Central memory CD8-positive, alpha-beta T cell (primary cell): ENCODE data around the gene SLC6A19.

Experiments
- ATAC-seq: fragments of 150-1000 bp; cut with Tn5 transposase; replicated peaks from 2 replicates; pipeline ENCODE4 v1.10.0; 2022; ENCODE audit warnings: mild to moderate bottlenecking, moderate FRiP score, moderate number of reproducible peaks; ENCODE audit not compliant: poor library complexity, severe bottlenecking; ENCODE audit errors: extremely low read depth
- DNase-seq, 2 donors: peaks; one replicate each; pipeline ENCODE4 v3.0.0; 2021; ENCODE audit warnings: low spot score in 2 of 2
- H3K27ac Mint-ChIP-seq: one replicate; pipeline ENCODE4 v1.8.0; 2022; ENCODE audit warnings: low read depth, mild to moderate bottlenecking, moderate library complexity, mixed read lengths
- H3K27me3 Mint-ChIP-seq: one replicate; pipeline ENCODE4 v1.8.0; 2022; ENCODE audit warnings: mixed read lengths
- H3K36me3 Mint-ChIP-seq: one replicate; pipeline ENCODE4 v1.8.0; 2022; ENCODE audit warnings: mild to moderate bottlenecking, moderate library complexity, mixed read lengths; ENCODE audit not compliant: insufficient read depth
- H3K4me1 Mint-ChIP-seq: one replicate; pipeline ENCODE4 v1.8.0; 2022; ENCODE audit warnings: mixed read lengths
- H3K4me3 Mint-ChIP-seq: one replicate; pipeline ENCODE4 v1.8.0; 2022; ENCODE audit warnings: mild to moderate bottlenecking, moderate library complexity, mixed read lengths
- H3K9me3 Mint-ChIP-seq: one replicate; pipeline ENCODE4 v1.8.0; 2022; ENCODE audit warnings: mixed read lengths

SLC6A19 gene

DNA sequence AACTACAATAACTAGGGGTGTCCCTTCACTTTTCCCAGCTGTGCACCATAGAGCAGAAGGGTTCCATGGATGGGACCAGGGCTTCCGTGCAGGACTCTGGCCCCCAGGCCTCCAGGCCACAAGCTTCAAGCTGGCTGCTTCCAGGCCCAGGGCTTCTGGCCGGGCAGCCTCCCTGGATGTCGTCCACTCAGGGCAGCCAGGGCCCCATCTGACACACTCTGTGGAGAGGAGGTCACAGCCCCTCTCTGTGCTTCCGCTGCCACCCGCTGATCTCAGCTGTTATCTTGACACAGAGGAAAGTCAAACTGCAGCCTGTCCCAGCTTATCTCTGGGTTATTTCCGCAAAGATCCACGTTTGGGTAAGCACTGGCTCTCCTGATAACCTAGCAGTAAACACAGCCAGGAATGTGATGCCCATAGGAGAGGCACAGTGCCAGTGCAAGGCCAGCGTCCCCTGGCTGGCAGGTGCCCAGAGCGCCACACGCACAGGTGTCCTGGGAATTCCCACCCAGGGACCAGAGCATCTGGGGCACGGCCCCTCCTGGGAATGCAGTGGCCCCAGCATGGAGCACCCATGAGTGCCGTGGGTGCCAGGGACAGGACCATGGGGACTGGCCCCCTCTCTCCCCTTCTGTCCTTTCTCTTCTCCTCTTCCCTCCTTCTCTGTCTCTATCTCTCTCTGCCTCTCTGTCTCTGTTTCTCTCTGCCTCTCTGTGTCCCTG lies 15.6 kb upstream of the SLC6A19 start:
- no peak for DNase-seq
- H3K36me3 Mint-ChIP-seq, result no peaks in the 10 kb centered on the region
- H3K9me3 Mint-ChIP-seq, result no peaks in the 10 kb centered on the region
- H3K4me3 Mint-ChIP-seq, result no peak overlapping the region
- H3K27me3 Mint-ChIP-seq, result peaks cover 29% of the 10 kb centered on the region
- no peak for ATAC-seq
- no peak overlapping the region for H3K27ac Mint-ChIP-seq
- peaks cover 3% of the 10 kb centered on the region for H3K4me1 Mint-ChIP-seq

GRCh38 chr5:1186351-1187233 lies 14.8 kb upstream of the SLC6A19 start:
- ATAC-seq (no peak), DNase-seq (no peak)
- no peaks in the 10 kb centered on the region for H3K36me3 Mint-ChIP-seq
- H3K9me3 Mint-ChIP-seq, result no peaks in the 10 kb centered on the region
- no peak overlapping the region for H3K27ac Mint-ChIP-seq
- peaks cover 5% of the 10 kb centered on the region for H3K4me1 Mint-ChIP-seq
- peaks cover 34% of the 10 kb centered on the region for H3K27me3 Mint-ChIP-seq
- no peak overlapping the region for H3K4me3 Mint-ChIP-seq

DNA sequence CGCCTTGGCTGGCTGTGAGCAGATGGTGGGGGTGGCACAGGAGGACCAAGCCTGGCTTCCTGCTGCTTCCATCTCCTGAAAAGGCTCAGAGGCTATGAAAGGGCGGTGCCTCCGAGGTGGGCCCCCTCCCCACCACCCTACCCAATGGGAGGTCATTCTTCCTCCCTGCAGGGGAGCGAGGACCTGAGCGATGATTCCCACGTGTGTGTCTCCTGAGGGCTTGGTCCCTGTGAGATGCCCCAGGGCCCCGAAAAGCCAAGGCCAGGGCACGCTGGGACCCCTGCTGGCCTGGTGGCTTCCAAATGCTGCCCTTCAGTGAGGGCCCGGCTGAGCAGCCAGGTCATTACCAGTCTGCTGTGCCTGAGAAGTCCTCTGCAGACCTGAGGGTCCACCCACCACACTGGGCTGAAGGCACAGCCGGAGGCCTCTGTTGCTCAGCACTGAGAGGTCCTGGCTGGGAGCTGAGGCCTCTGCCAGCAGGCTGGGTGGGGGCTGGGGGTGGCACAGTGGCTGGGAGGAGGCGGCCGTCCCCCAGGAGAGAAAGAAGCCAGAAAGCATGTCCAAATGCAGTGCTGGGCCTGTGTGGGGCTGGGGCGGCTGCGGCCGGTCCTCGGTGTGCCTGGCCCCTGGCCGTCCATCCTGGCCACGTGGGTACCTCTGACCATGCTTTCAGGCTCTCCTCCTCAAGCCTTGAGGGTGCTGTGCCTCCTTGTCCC lies 14.0 kb upstream of the SLC6A19 start:
- peaks cover 5% of the 10 kb centered on the region for H3K4me1 Mint-ChIP-seq
- no peak overlapping the region for H3K4me3 Mint-ChIP-seq
- peaks cover 34% of the 10 kb centered on the region for H3K27me3 Mint-ChIP-seq
- H3K9me3 Mint-ChIP-seq, result no peaks in the 10 kb centered on the region
- ATAC-seq, result no peak
- H3K36me3 Mint-ChIP-seq, result no peaks in the 10 kb centered on the region
- no peak overlapping the region for H3K27ac Mint-ChIP-seq
- DNase-seq, result no peak

- Mint-ChIP-seq H3K27ac (no peak overlapping the region), H3K36me3 (no peaks in the 10 kb centered on the region), H3K4me3 (no peak overlapping the region), H3K27me3 (peaks cover 38% of the 10 kb centered on the region), H3K9me3 (no peaks in the 10 kb centered on the region), H3K4me1 (peaks cover 5% of the 10 kb centered on the region)
- no peak for DNase-seq
- no peak for ATAC-seq
These were observed 13.5 kb upstream of the SLC6A19 start for GRCh38 chr5:1187950-1188334.

DNA sequence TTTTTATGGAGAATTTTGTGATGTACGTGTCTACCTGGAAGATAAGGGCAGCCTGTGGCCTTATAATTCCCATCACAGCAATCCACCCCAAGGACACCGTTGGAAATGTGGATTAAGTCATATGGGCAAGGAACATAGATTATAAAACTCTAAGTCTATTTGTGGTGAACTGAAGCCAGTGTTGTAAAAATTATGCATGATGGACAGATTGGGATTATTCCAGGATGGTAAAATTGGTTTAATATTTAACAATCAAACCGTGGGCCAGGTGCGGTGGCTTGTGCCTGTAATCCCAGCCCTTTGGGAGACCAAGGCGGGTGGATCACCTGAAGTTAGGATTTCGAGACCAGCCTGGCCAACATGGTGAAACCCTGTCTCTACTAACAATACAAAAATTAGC lies 12.9 kb upstream of the SLC6A19 start:
- Mint-ChIP-seq H3K27ac (no peak overlapping the region), H3K4me1 (peaks cover 5% of the 10 kb centered on the region), H3K36me3 (no peaks in the 10 kb centered on the region), H3K9me3 (no peaks in the 10 kb centered on the region), H3K27me3 (peaks cover 42% of the 10 kb centered on the region), H3K4me3 (no peak overlapping the region)
- no peak for DNase-seq
- no peak for ATAC-seq

DNA sequence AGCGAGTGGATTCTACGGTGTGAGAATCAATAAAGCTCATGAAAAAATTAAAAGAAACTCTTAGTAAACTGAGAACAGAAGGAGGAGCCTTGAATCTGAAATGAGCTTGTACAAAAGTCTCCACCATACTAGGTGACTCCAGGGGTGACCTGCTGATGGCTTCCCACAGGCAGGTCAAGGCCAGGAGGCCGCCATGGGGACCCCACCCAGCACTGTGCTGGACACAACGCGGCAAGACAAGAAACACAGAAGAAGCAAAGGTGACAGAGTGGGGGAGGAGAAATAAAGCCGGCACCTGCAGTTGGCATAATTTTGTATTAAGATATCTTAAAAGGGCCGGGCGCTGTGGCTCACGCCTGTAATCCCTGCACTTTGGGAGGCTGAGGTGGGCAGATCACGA lies 12.1 kb upstream of the SLC6A19 start:
- DNase-seq (no peak), ATAC-seq (no peak)
- Mint-ChIP-seq H3K27me3 (peaks cover 42% of the 10 kb centered on the region), H3K9me3 (no peaks in the 10 kb centered on the region), H3K36me3 (no peaks in the 10 kb centered on the region), H3K4me1 (peaks cover 5% of the 10 kb centered on the region), H3K4me3 (no peak overlapping the region), H3K27ac (no peak overlapping the region)

- Mint-ChIP-seq H3K9me3 (no peaks in the 10 kb centered on the region), H3K4me3 (no peak overlapping the region), H3K27ac (no peak overlapping the region), H3K36me3 (no peaks in the 10 kb centered on the region), H3K27me3 (peaks cover 42% of the 10 kb centered on the region), H3K4me1 (peaks cover 5% of the 10 kb centered on the region)
- no peak for DNase-seq
- no peak for ATAC-seq
These were observed 11.1 kb upstream of the SLC6A19 start for GRCh38 chr5:1190278-1190677.

- Mint-ChIP-seq H3K9me3 (no peaks in the 10 kb centered on the region), H3K4me3 (no peak overlapping the region), H3K27me3 (peaks cover 42% of the 10 kb centered on the region), H3K27ac (no peak overlapping the region), H3K36me3 (no peaks in the 10 kb centered on the region), H3K4me1 (peaks cover 5% of the 10 kb centered on the region)
- no peak for ATAC-seq
- no peak for DNase-seq
These were observed 10.6 kb upstream of the SLC6A19 start for GRCh38 chr5:1190837-1191239.

GRCh38 chr5:1192971-1193590 lies 8.3 kb upstream of the SLC6A19 start:
- Mint-ChIP-seq H3K9me3 (no peaks in the 10 kb centered on the region), H3K36me3 (no peaks in the 10 kb centered on the region), H3K27ac (no peak overlapping the region), H3K4me3 (no peak overlapping the region), H3K27me3 (peaks cover 40% of the 10 kb centered on the region), H3K4me1 (peaks cover 5% of the 10 kb centered on the region)
- ATAC-seq (no peak), DNase-seq (no peak)

- DNase-seq (no peak), ATAC-seq (no peak)
- H3K27me3 Mint-ChIP-seq, result peaks cover 35% of the 10 kb centered on the region
- H3K27ac Mint-ChIP-seq, result no peak overlapping the region
- no peaks in the 10 kb centered on the region for H3K36me3 Mint-ChIP-seq
- H3K4me3 Mint-ChIP-seq, result no peak overlapping the region
- peaks cover 5% of the 10 kb centered on the region for H3K4me1 Mint-ChIP-seq
- no peaks in the 10 kb centered on the region for H3K9me3 Mint-ChIP-seq
These were observed 7.8 kb upstream of the SLC6A19 start for GRCh38 chr5:1193591-1193985.

DNA sequence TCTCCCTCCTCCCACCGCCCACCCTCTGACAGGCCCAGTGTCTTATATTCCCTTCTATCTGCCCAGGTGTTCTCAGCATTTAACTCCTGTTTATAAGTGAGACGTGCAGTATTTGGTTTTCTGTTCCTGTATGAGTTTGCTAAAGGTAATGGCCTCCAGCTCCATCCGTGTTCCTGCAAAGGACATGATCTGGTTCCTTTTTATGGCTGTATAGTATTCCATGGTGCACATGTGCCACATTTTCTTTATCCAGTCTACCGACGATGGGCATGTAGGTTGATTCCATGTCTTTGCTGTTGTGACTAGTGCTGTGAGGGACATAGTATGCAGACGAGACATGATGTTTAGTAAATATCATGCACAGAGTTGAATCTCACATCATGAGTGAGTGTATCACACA lies 7.0 kb upstream of the SLC6A19 start:
- H3K27me3 Mint-ChIP-seq, result peaks cover 27% of the 10 kb centered on the region
- no peak overlapping the region for H3K27ac Mint-ChIP-seq
- DNase-seq, result no peak
- H3K4me3 Mint-ChIP-seq, result no peak overlapping the region
- H3K4me1 Mint-ChIP-seq, result peaks cover 5% of the 10 kb centered on the region
- H3K36me3 Mint-ChIP-seq, result no peaks in the 10 kb centered on the region
- H3K9me3 Mint-ChIP-seq, result no peaks in the 10 kb centered on the region
- ATAC-seq, result no peak

DNA sequence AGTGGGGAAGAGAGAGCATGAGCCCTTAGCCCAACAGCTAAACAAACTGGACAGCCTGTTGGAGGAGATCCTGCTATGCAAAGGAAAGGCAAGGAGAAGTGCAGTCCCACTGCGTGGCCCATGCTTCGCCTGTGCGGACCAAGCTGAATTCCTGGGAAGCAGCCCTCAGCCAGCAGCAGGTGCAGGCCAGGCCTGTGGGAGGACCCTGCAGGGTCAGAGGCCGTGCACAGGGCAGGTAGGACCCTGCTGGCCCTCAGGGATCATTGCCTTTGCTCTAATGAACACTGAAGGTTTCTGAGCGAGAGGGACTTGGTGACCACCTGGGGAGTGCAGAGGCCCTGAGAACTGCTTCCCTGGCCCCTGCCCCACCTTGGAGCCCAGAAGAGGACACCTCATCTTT lies 6.0 kb upstream of the SLC6A19 start:
- Mint-ChIP-seq H3K9me3 (no peaks in the 10 kb centered on the region), H3K27ac (no peak overlapping the region), H3K4me3 (no peak overlapping the region), H3K4me1 (peaks cover 5% of the 10 kb centered on the region), H3K27me3 (peaks cover 16% of the 10 kb centered on the region), H3K36me3 (no peaks in the 10 kb centered on the region)
- ATAC-seq (no peak), DNase-seq (no peak)
